COLO668 (cell line): ENCODE measurements around the gene NCKAP5.

ENCODE experiments used
- DNase-seq: peaks from one replicate; lab custom pipeline; 2025; ENCODE audit not compliant: unreplicated experiment; lab: John Stamatoyannopoulos, UW

The NCKAP5 gene

GRCh38 chr2:133292259-133292658 lies 276.0 kb downstream of the NCKAP5 start:
- no peak for DNase-seq

- DNase-seq, result no peak
Observed at GRCh38 chr2:133287709-133288108, 280.6 kb downstream of the NCKAP5 start.

- DNase-seq, result no peak
Observed at GRCh38 chr2:133286326-133286922, 281.8 kb downstream of the NCKAP5 start.

GRCh38 chr2:133273031-133273430 lies 295.2 kb downstream of the NCKAP5 start:
- no peak for DNase-seq

- no peak for DNase-seq
Observed at GRCh38 chr2:133271105-133271504, 297.2 kb downstream of the NCKAP5 start.

- DNase-seq, result no peak
Observed at GRCh38 chr2:133270550-133270949, 297.7 kb downstream of the NCKAP5 start.

- no peak for DNase-seq
Observed at GRCh38 chr2:133266926-133267590, 301.2 kb downstream of the NCKAP5 start.

GRCh38 chr2:133266041-133266925 lies 302.0 kb downstream of the NCKAP5 start:
- peak; percentile 56 for DNase-seq

GRCh38 chr2:133265432-133265949 lies 302.8 kb downstream of the NCKAP5 start:
- peak; percentile 59 for DNase-seq

- no peak for DNase-seq
Observed at GRCh38 chr2:133264989-133265401, 303.3 kb downstream of the NCKAP5 start.

- DNase-seq, result peak; percentile 15
Observed at GRCh38 chr2:133262893-133263292, 305.4 kb downstream of the NCKAP5 start.

GRCh38 chr2:133255360-133255759 lies 312.9 kb downstream of the NCKAP5 start:
- DNase-seq, result no peak

- no peak for DNase-seq
Observed at GRCh38 chr2:133253793-133254192, 314.5 kb downstream of the NCKAP5 start.

- DNase-seq, result no peak
Observed at GRCh38 chr2:133252780-133253355, 315.4 kb downstream of the NCKAP5 start.

- DNase-seq, result no peak
Observed at GRCh38 chr2:133249362-133249761, 318.9 kb downstream of the NCKAP5 start.

- no peak for DNase-seq
Observed at GRCh38 chr2:133248264-133248663, 320.0 kb downstream of the NCKAP5 start.

GRCh38 chr2:133247631-133248030 lies 320.6 kb downstream of the NCKAP5 start:
- no peak for DNase-seq

- no peak for DNase-seq
Observed at GRCh38 chr2:133241224-133241571, 327.1 kb downstream of the NCKAP5 start.

GRCh38 chr2:133240491-133241223 lies 327.6 kb downstream of the NCKAP5 start:
- DNase-seq, result no peak

- no peak for DNase-seq
Observed at GRCh38 chr2:133235968-133236367, 332.3 kb downstream of the NCKAP5 start.

- no peak for DNase-seq
Observed at GRCh38 chr2:133232556-133232955, 335.7 kb downstream of the NCKAP5 start.
